Parathyroid adenoma (tissue), 2 donors: ENCODE results near the gene SLC25A13.

Source experiments
- H2AFZ ChIP-seq: fragments of 300-600 bp; sonication (generic); one replicate; pipeline ENCODE4 v1.7.0; 2017; ENCODE audit warnings: antibody characterized with exemption, mild to moderate bottlenecking
- H3K27ac ChIP-seq: fragments of 300-600 bp; sonication (generic); one replicate; pipeline ENCODE4 v1.7.0; 2017
- H3K27me3 ChIP-seq: fragments of 300-600 bp; sonication (generic); one replicate; pipeline ENCODE4 v1.7.0; 2017; ENCODE audit warnings: low read length; ENCODE audit not compliant: control insufficient read depth, insufficient read depth
- H3K36me3 ChIP-seq: fragments of 300-600 bp; sonication (generic); one replicate; pipeline ENCODE4 v1.7.0; 2017; ENCODE audit warnings: low read length; ENCODE audit not compliant: control insufficient read depth, insufficient read depth
- H3K4me1 ChIP-seq: fragments of 300-600 bp; sonication (generic); one replicate; pipeline ENCODE4 v1.7.0; 2017; ENCODE audit warnings: control low read depth
- H3K4me2 ChIP-seq: fragments of 300-600 bp; sonication (generic); one replicate; pipeline ENCODE4 v1.7.0; 2017; ENCODE audit warnings: low read length
- H3K4me3 ChIP-seq: fragments of 300-600 bp; sonication (generic); one replicate; pipeline ENCODE4 v1.7.0; 2017; ENCODE audit warnings: low read depth, low read length
- H3K79me2 ChIP-seq: fragments of 300-600 bp; sonication (generic); one replicate; pipeline ENCODE4 v1.7.0; 2017; ENCODE audit warnings: control low read depth
- H3K9ac ChIP-seq: fragments of 300-600 bp; sonication (generic); one replicate; pipeline ENCODE4 v1.7.0; 2017; ENCODE audit warnings: mild to moderate bottlenecking
- H3K9me3 ChIP-seq: fragments of 300-600 bp; sonication (generic); one replicate; pipeline ENCODE4 v1.7.0; 2017; ENCODE audit warnings: low read length; ENCODE audit not compliant: control insufficient read depth
- CTCF ChIP-seq: fragments of 300-600 bp; sonication (generic); IDR thresholded peaks from one replicate; pipeline ENCODE4 v1.7.0; 2017; ENCODE audit warnings: antibody characterized with exemption, mild to moderate bottlenecking
- donor health status: primary hyperparathyroidism.

The SLC25A13 gene

GRCh38 chr7:96355990-96356506 is 34.1 kb upstream of the SLC25A13 start:
- no peak overlapping the region for H3K4me2 ChIP-seq
- H3K36me3 ChIP-seq = no peaks in the 10 kb centered on the region
- no peaks in the 10 kb centered on the region for H3K9me3 ChIP-seq
- H3K9ac ChIP-seq = no peak overlapping the region
- H3K27ac ChIP-seq = no peak overlapping the region
- TF ChIP-seq CTCF = no peak
- H2AFZ ChIP-seq = no peak overlapping the region
- no peaks in the 10 kb centered on the region for H3K27me3 ChIP-seq
- H3K79me2 ChIP-seq = no peaks in the 10 kb centered on the region
- no peaks in the 10 kb centered on the region for H3K4me1 ChIP-seq
- no peak overlapping the region for H3K4me3 ChIP-seq

GRCh38 chr7:96354881-96355280 is 33.0 kb upstream of the SLC25A13 start:
- TF ChIP-seq CTCF = no peak
- H3K79me2 ChIP-seq = no peaks in the 10 kb centered on the region
- no peak overlapping the region for H3K9ac ChIP-seq
- H3K27ac ChIP-seq = no peak overlapping the region
- H3K4me3 ChIP-seq = no peak overlapping the region
- H3K27me3 ChIP-seq = no peaks in the 10 kb centered on the region
- H3K36me3 ChIP-seq = no peaks in the 10 kb centered on the region
- no peak overlapping the region for H2AFZ ChIP-seq
- no peaks in the 10 kb centered on the region for H3K4me1 ChIP-seq
- H3K9me3 ChIP-seq = no peaks in the 10 kb centered on the region
- no peak overlapping the region for H3K4me2 ChIP-seq

GRCh38 chr7:96349572-96349971 is 27.7 kb upstream of the SLC25A13 start:
- Histone ChIP-seq H2AFZ (no peak overlapping the region), H3K36me3 (no peaks in the 10 kb centered on the region), H3K4me2 (no peak overlapping the region), H3K79me2 (no peaks in the 10 kb centered on the region), H3K9me3 (no peaks in the 10 kb centered on the region), H3K27me3 (no peaks in the 10 kb centered on the region), H3K4me1 (no peaks in the 10 kb centered on the region), H3K4me3 (no peak overlapping the region), H3K9ac (no peak overlapping the region), H3K27ac (no peak overlapping the region)
- no peak for TF ChIP-seq CTCF

- H3K9me3 ChIP-seq = no peaks in the 10 kb centered on the region
- H3K4me3 ChIP-seq = no peak overlapping the region
- H3K27me3 ChIP-seq = no peaks in the 10 kb centered on the region
- no peak for TF ChIP-seq CTCF
- H3K4me1 ChIP-seq = no peaks in the 10 kb centered on the region
- H3K9ac ChIP-seq = no peak overlapping the region
- no peaks in the 10 kb centered on the region for H3K36me3 ChIP-seq
- no peak overlapping the region for H3K27ac ChIP-seq
- no peak overlapping the region for H3K4me2 ChIP-seq
- H3K79me2 ChIP-seq = no peaks in the 10 kb centered on the region
- H2AFZ ChIP-seq = no peak overlapping the region
These were observed 25.6 kb upstream of the SLC25A13 start for GRCh38 chr7:96347471-96347870.

GRCh38 chr7:96346293-96346953 is 24.5 kb upstream of the SLC25A13 start:
- no peaks in the 10 kb centered on the region for H3K27me3 ChIP-seq
- no peak overlapping the region for H2AFZ ChIP-seq
- no peak overlapping the region for H3K9ac ChIP-seq
- H3K4me3 ChIP-seq = no peak overlapping the region
- no peaks in the 10 kb centered on the region for H3K36me3 ChIP-seq
- H3K27ac ChIP-seq = no peak overlapping the region
- H3K79me2 ChIP-seq = no peaks in the 10 kb centered on the region
- TF ChIP-seq CTCF = no peak
- no peaks in the 10 kb centered on the region for H3K9me3 ChIP-seq
- H3K4me1 ChIP-seq = no peaks in the 10 kb centered on the region
- H3K4me2 ChIP-seq = no peak overlapping the region
